ENCODE results near the gene ARHGEF28.

ARHGEF28 gene

DNA sequence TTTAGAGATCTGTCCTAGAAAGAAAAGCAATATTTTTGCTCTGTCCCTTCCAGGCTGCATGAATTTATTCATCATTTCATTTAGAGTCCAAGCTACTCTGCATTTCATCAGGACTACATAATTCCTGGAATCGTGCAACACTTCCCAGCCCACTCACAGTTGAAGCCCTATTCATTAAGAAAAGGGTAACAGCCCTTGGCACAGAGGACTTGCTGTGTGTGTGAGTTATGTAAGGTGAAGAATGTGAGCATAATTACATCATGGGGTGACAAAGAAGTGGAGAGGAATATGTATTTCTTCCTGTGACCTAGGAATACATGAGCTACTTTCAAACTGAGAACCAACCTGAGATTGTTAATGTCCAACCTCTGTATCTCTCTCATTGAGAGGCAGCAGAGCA lies 317.4 kb downstream of the ARHGEF28 start:
- H3K4me1 Mint-ChIP-seq = peaks cover 49% of the 10 kb centered on the region
- DNase-seq = no peak
- no peak overlapping the region for H3K27ac Mint-ChIP-seq
- peaks cover 4% of the 10 kb centered on the region for H3K27me3 Mint-ChIP-seq (ENCODE audit: low read depth, poor library complexity)
- TF ChIP-seq, protein P1, sequence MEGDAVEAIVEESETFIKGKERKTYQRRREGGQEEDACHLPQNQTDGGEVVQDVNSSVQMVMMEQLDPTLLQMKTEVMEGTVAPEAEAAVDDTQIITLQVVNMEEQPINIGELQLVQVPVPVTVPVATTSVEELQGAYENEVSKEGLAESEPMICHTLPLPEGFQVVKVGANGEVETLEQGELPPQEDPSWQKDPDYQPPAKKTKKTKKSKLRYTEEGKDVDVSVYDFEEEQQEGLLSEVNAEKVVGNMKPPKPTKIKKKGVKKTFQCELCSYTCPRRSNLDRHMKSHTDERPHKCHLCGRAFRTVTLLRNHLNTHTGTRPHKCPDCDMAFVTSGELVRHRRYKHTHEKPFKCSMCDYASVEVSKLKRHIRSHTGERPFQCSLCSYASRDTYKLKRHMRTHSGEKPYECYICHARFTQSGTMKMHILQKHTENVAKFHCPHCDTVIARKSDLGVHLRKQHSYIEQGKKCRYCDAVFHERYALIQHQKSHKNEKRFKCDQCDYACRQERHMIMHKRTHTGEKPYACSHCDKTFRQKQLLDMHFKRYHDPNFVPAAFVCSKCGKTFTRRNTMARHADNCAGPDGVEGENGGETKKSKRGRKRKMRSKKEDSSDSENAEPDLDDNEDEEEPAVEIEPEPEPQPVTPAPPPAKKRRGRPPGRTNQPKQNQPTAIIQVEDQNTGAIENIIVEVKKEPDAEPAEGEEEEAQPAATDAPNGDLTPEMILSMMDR (IDR thresholded peaks at IDR 0.05) = no peak
- H3K9me3 Mint-ChIP-seq = peaks cover 28% of the 10 kb centered on the region
- H3K36me3 Mint-ChIP-seq (ENCODE audit: low read depth) = peaks cover 15% of the 10 kb centered on the region
- no peak overlapping the region for H3K4me3 Mint-ChIP-seq

DNA sequence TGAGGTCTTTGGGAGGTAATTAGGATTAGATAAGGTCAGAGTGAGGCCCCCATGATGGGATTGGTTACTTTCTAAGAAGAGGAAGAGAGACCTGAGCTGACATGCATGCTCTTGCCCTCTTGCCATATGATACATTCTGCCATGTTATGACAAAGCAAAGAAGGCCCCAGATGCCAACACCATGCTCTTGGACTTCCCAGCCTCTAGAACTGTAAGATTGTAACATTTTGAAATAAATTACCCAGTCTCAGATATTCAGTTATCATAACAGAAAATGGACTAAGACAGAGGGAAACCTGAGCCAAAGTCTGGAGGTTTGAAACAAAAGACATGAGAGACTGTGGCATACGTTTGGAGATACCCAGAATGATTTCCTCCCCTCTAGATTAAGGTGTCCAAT lies 318.6 kb downstream of the ARHGEF28 start:
- Mint-ChIP-seq H3K4me3 (no peak overlapping the region), H3K27me3 (ENCODE audit: low read depth, poor library complexity) (peaks cover 4% of the 10 kb centered on the region), H3K9me3 (peaks cover 28% of the 10 kb centered on the region), H3K4me1 (peaks cover 54% of the 10 kb centered on the region), H3K27ac (no peak overlapping the region), H3K36me3 (ENCODE audit: low read depth) (peaks cover 15% of the 10 kb centered on the region)
- TF ChIP-seq, protein P1 (IDR thresholded peaks at IDR 0.05) = no peak
- no peak for DNase-seq

DNA sequence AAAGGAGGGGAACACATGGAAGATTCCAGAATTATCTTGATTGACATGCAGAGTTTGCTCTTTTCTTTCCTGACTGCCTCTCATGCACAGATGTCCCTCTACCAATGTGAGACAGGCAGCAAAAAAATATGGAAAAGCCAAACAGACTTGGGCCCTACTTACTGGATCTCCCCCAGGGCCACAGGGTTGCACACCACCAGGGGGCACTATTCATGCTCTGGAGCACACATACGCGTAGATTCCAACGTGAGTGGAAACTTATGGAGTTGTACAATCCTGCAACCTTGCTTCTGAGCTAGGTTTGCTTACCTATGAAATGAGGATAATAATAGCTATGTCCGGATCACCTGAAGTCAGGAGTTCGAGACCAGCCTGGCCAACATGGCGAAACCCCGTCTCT lies 319.5 kb downstream of the ARHGEF28 start:
- DNase-seq = no peak
- Mint-ChIP-seq H3K4me3 (no peak overlapping the region), H3K36me3 (ENCODE audit: low read depth) (peaks cover 15% of the 10 kb centered on the region), H3K27ac (no peak overlapping the region), H3K9me3 (peaks cover 28% of the 10 kb centered on the region), H3K27me3 (ENCODE audit: low read depth, poor library complexity) (peaks cover 3% of the 10 kb centered on the region), H3K4me1 (peaks cover 58% of the 10 kb centered on the region)
- TF ChIP-seq, protein P1 (IDR thresholded peaks at IDR 0.05) = no peak

DNA sequence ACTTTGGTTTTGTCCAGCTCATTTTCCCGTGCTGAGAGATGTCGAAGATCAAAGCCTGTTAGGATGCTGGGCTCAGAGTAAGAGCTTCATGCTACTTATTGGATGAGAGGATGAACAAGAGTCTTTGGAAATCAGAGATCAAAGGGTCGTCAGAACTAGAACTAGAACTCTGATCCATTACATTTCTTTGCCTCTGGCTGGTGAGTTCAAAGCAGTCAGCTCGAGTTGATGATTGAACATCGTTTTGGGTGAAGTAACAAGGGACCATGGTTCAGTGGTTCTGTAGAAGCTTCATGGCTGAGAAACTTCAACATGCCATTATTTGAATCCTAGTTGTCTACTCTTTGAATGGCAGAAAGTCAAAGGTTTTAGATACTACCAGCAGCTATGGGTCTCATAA lies 320.3 kb downstream of the ARHGEF28 start:
- peaks cover 58% of the 10 kb centered on the region for H3K4me1 Mint-ChIP-seq

DNA sequence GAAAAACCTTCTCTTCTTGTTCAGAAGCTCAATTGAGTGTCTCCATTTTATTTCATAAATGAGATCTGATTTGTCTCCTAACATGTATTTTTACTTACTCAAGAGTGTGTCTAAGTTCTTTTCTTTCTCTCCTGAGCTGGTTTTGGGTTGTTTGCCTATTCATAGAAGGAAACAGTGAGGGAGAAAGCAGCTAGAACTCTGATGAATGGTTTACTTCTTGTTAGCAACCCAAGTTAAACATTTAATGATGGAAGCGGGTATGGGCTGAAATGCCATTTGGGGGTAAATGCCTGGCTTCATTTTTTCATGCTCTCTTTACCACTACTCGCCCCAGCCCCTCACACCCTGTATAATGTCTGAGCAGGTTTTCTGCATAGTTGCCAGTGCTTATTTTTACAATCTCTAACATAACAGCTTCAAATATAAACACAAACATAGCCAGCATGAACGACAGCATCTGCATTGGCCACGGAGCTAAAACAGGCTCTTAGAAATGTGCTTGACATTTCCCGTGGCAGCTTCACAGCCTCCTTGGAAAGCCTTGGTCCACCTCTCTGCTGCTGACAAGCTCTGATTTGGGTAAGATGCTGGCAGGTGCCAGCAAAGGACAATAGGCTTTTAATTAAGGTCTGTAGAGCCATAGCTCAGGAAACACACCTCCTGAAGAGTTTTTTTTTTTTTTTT lies 321.1 kb downstream of the ARHGEF28 start:
- TF ChIP-seq, protein P1 (IDR thresholded peaks at IDR 0.05) = no peak
- no peak for DNase-seq
- Mint-ChIP-seq H3K36me3 (ENCODE audit: low read depth) (peaks cover 15% of the 10 kb centered on the region), H3K4me3 (peak overlapping the region; percentile 40), H3K27ac (peak overlapping the region; percentile 33), H3K27me3 (ENCODE audit: low read depth, poor library complexity) (no peaks in the 10 kb centered on the region), H3K4me1 (peaks cover 56% of the 10 kb centered on the region), H3K9me3 (peaks cover 28% of the 10 kb centered on the region)

More for the DNA sequence above, 320.3 kb downstream of the ARHGEF28 start:
- TF ChIP-seq, protein P1 (IDR thresholded peaks at IDR 0.05) = no peak
- no peak overlapping the region for H3K4me3 Mint-ChIP-seq
- H3K27me3 Mint-ChIP-seq (ENCODE audit: low read depth, poor library complexity) = no peaks in the 10 kb centered on the region
- H3K36me3 Mint-ChIP-seq (ENCODE audit: low read depth) = peaks cover 15% of the 10 kb centered on the region
- H3K9me3 Mint-ChIP-seq = peaks cover 28% of the 10 kb centered on the region
- peak overlapping the region; percentile 73 for H3K27ac Mint-ChIP-seq
- no peak for DNase-seq
